ENCODE data around the gene SLC37A4.
"Not testable (repeated sequence)": the region's sequence is repeated elsewhere in the genome, so short reads cannot be mapped to it uniquely, and the experiment has no call there.

Gene SLC37A4

DNA sequence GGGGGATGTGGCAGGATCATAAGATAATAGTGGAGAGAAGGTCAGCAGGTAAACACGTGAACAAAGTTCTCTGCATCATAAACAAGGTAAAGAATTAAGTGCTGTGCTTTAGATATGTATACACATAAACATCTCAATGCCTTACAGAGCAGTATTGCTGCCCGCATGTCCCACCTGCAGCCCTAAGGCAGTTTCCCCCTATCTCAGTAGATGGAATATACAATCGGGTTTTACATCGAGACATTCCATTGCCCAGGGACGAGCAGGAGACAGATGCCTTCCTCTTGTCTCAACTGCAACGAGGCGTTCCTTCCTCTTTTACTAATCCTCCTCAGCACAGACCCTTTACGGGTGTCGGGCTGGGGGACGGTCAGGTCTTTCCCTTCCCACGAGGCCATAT is 8.8 kb upstream of the SLC37A4 start:
- H3K36me3 ChIP-seq (ENCODE audit: control insufficient read depth, low read depth, low read length); H3K9me3 ChIP-seq (ENCODE audit: control insufficient read depth, low read depth, low read length); H3K27me3 ChIP-seq (ENCODE audit: control insufficient read depth, insufficient read depth, low read length); H3K27ac ChIP-seq (ENCODE audit: low read length); H3K4me1 ChIP-seq (ENCODE audit: control insufficient read depth, low read depth, low read length); H3K4me3 ChIP-seq (ENCODE audit: low read length); H3K9ac ChIP-seq (ENCODE audit: low read length): not testable (repeated sequence)

DNA sequence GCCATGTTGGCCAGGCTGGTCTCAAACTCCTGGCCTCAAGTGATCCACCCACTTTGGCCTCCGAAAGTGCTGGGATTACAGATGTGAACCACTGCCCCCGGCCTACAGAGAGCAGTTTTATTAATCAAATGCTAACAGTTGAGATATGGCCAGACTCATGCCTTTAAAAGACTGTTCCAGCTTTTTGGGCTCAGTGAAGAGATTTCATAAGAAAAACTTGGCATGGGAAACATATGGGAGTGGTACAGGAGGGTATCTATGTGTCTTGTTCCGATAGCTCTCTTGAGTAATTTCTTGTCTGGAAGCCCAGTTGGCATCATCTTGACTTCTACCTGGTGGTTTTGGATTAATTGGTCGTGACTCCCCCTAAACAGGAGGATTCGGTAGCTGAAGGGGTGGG is 8.2 kb upstream of the SLC37A4 start:
- no peaks in the 10 kb centered on the region for H3K9me3 ChIP-seq (ENCODE audit: control insufficient read depth, low read depth, low read length)
- H3K9ac ChIP-seq (ENCODE audit: low read length) = no peak overlapping the region
- H3K36me3 ChIP-seq (ENCODE audit: control insufficient read depth, low read depth, low read length) = no peaks in the 10 kb centered on the region
- H3K4me1 ChIP-seq (ENCODE audit: control insufficient read depth, low read depth, low read length) = no peaks in the 10 kb centered on the region
- no peaks in the 10 kb centered on the region for H3K27me3 ChIP-seq (ENCODE audit: control insufficient read depth, insufficient read depth, low read length)
- H3K4me3 ChIP-seq (ENCODE audit: low read length) = no peak overlapping the region
- no peak overlapping the region for H3K27ac ChIP-seq (ENCODE audit: low read length)

DNA sequence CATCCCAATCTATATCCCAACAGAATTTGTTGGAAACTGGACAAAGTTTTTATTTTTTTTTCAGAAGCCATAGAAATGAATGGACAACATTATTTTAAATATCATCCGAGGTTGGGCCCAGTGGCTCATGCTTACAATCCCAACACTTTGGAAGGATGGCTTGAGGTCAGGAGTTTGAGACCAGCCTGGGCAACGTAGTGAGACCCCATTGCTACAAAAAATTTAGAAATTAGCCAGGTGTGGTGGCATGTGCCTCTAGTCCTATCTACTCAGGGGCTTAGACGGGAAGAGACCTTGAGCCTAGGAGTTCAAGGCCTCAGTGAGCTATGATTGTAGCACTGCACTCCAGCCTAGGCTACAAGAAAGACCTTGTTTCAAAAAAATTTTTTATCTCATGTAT is 4.1 kb upstream of the SLC37A4 start:
- Histone ChIP-seq H3K9me3 (ENCODE audit: control insufficient read depth, low read depth, low read length) (no peaks in the 10 kb centered on the region), H3K27ac (ENCODE audit: low read length) (no peak overlapping the region), H3K4me3 (ENCODE audit: low read length) (no peak overlapping the region), H3K36me3 (ENCODE audit: control insufficient read depth, low read depth, low read length) (no peaks in the 10 kb centered on the region), H3K4me1 (ENCODE audit: control insufficient read depth, low read depth, low read length) (no peaks in the 10 kb centered on the region), H3K27me3 (ENCODE audit: control insufficient read depth, insufficient read depth, low read length) (no peaks in the 10 kb centered on the region), H3K9ac (ENCODE audit: low read length) (no peak overlapping the region)

DNA sequence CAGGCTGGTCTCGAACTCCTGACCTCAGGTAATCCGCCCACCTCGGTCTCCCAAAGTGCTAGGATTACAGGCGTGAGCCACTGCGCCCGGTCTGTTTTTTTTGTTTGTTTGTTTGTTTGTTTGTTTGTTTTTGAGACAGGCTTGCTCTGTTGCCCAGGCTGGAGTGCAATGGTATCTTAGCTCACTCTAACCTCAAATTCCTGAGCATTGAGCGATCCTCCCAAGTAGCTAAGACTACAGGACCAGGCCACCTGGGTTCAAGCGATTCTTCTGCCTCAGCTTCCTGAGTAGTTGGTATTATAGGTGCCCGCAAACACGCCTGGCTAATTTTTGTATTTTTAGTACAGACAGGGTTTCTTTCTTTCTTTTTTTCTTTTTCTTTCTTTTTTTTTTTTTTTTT is 2.7 kb upstream of the SLC37A4 start:
- H3K9ac ChIP-seq (ENCODE audit: low read length); H3K4me3 ChIP-seq (ENCODE audit: low read length); H3K27me3 ChIP-seq (ENCODE audit: control insufficient read depth, insufficient read depth, low read length); H3K36me3 ChIP-seq (ENCODE audit: control insufficient read depth, low read depth, low read length); H3K4me1 ChIP-seq (ENCODE audit: control insufficient read depth, low read depth, low read length); H3K9me3 ChIP-seq (ENCODE audit: control insufficient read depth, low read depth, low read length); H3K27ac ChIP-seq (ENCODE audit: low read length): not testable (repeated sequence)

DNA sequence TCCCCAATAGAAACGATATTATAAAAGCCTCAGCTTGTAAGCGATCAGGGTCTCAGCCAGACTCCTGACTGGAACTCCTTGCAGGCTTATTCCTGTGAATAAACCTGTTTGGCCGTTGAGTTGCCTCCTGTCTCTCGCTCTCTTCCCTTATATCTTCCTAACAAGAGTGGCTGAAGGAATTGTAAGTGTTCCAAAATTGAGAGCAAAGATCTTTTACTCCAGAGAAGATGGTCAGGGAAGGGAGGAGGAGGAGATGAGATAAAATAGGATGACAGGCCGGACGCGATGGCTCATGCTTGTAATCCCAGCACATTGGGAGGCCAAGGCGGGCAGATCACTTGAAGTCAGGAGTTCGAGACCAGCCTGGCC is 1.2 kb upstream of the SLC37A4 start:
- no peak overlapping the region for H3K4me3 ChIP-seq (ENCODE audit: low read length)
- no peaks in the 10 kb centered on the region for H3K9me3 ChIP-seq (ENCODE audit: control insufficient read depth, low read depth, low read length)
- H3K27me3 ChIP-seq (ENCODE audit: control insufficient read depth, insufficient read depth, low read length) = no peaks in the 10 kb centered on the region
- no peak overlapping the region for H3K9ac ChIP-seq (ENCODE audit: low read length)
- peaks cover 13% of the 10 kb centered on the region for H3K36me3 ChIP-seq (ENCODE audit: control insufficient read depth, low read depth, low read length)
- H3K27ac ChIP-seq (ENCODE audit: low read length) = no peak overlapping the region
- H3K4me1 ChIP-seq (ENCODE audit: control insufficient read depth, low read depth, low read length) = no peaks in the 10 kb centered on the region

DNA sequence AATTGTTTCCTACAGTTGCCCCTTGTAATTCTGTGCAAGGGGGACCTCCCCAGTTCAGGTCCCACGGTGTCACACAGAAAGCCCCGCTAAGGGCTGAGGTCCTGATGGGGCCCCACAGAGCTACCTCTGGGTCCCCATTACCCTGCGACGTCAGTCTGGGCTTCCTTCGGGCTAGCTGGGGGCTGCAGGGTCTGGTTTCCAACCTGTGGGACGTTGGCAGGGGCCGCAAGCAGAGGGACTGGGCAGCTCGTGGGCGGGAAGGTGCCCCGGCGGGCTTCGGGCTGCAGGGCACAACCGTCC is 698 bp downstream of the SLC37A4 start:
- H3K27ac ChIP-seq (ENCODE audit: low read length) = no peak overlapping the region
- H3K36me3 ChIP-seq (ENCODE audit: control insufficient read depth, low read depth, low read length) = peaks cover 17% of the 10 kb centered on the region
- peak overlapping the region; percentile 88 for H3K9ac ChIP-seq (ENCODE audit: low read length)
- no peaks in the 10 kb centered on the region for H3K4me1 ChIP-seq (ENCODE audit: control insufficient read depth, low read depth, low read length)
- H3K4me3 ChIP-seq (ENCODE audit: low read length) = peak overlapping the region; percentile 86
- no peaks in the 10 kb centered on the region for H3K9me3 ChIP-seq (ENCODE audit: control insufficient read depth, low read depth, low read length)
- H3K27me3 ChIP-seq (ENCODE audit: control insufficient read depth, insufficient read depth, low read length) = no peaks in the 10 kb centered on the region

DNA sequence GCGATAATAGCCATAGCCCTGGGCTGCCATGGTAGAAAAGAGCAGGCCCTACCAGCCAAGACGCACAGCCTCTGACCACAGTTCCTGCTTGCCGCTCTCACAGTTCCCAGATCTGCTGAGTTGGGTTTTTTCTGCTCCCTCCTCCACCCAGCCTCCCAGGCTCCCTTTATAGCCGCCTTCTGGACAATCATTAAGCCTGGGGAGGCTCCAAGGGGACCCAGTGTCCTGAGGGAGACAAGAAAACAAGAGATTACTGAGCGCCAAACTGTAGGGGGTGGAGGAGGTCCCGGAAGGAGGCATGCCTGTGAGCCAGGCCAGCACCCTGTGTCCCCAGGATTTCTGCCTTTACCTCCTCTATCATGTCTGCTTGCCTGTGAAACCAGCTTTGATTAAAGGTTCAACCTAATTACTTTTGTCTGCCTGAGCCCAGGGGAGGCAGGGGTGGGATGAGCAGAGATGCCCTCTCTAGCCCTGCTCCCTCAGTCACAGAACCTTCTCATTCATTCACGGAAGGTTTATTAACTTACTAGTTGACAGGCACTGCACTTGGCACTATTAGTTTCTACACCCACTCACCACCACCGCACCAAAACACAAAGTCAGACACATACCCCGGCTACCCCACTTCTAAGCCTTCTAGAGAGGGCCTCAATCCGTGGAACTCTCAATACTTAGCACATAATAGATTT is 1.2 kb downstream of the SLC37A4 start:
- Histone ChIP-seq H3K4me1 (ENCODE audit: control insufficient read depth, low read depth, low read length) (no peaks in the 10 kb centered on the region), H3K27me3 (ENCODE audit: control insufficient read depth, insufficient read depth, low read length) (no peaks in the 10 kb centered on the region), H3K27ac (ENCODE audit: low read length) (no peak overlapping the region), H3K9ac (ENCODE audit: low read length) (peak overlapping the region; percentile 88), H3K4me3 (ENCODE audit: low read length) (peak overlapping the region; percentile 86), H3K36me3 (ENCODE audit: control insufficient read depth, low read depth, low read length) (peaks cover 22% of the 10 kb centered on the region), H3K9me3 (ENCODE audit: control insufficient read depth, low read depth, low read length) (no peaks in the 10 kb centered on the region)

DNA sequence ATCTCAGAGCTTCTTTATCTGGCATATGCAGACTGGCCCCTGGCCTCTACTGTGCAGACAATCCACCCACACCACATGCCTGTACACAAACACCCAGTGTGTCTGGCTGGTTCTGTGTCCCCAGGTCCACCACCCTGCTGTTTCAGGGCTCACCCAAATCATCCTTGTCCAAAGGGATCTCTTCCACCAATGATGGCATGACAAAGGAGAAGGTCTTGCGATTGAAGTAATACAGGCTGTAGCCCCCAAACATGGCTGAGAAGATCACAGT is 1.7 kb downstream of the SLC37A4 start:
- Histone ChIP-seq H3K9ac (ENCODE audit: low read length) (no peak overlapping the region), H3K9me3 (ENCODE audit: control insufficient read depth, low read depth, low read length) (no peaks in the 10 kb centered on the region), H3K4me1 (ENCODE audit: control insufficient read depth, low read depth, low read length) (no peaks in the 10 kb centered on the region), H3K4me3 (ENCODE audit: low read length) (no peak overlapping the region), H3K27me3 (ENCODE audit: control insufficient read depth, insufficient read depth, low read length) (no peaks in the 10 kb centered on the region), H3K36me3 (ENCODE audit: control insufficient read depth, low read depth, low read length) (peaks cover 27% of the 10 kb centered on the region), H3K27ac (ENCODE audit: low read length) (no peak overlapping the region)

DNA sequence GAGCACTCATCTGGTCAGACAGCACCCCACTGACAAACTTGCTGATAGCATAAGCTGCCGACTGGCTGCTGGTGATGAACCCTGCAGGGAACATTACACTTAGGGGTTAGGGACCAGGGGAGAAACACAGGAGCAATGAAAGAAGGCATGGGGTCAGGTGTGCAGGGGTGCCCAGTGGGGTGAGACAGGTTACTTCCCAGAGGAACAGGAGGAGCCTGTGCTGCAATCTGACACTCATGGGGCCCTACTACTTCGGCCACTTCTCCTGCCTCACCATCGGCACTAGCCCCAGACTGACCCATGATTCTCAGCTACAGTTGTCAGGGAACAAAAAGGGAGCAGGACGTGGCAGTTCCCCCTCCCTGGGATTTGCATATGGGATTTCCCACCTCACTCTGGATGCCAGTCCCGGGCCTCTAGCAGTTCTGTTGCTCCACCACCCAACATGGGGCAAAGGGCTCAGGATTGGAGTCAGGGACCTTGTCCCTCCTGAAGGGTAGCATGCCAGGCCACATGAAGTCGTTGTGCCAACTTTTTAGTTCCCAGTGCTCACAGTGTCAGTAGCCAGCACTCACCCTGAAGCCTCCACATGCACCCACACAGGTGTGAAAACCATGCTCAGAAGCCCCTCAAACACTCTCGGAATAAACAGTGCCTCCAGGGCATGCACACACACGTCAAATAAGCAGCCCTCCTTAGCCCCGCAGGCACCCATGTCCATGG is 2.2 kb downstream of the SLC37A4 start:
- H3K27ac ChIP-seq (ENCODE audit: low read length) = no peak overlapping the region
- H3K9ac ChIP-seq (ENCODE audit: low read length) = no peak overlapping the region
- H3K4me3 ChIP-seq (ENCODE audit: low read length) = no peak overlapping the region
- no peaks in the 10 kb centered on the region for H3K27me3 ChIP-seq (ENCODE audit: control insufficient read depth, insufficient read depth, low read length)
- no peaks in the 10 kb centered on the region for H3K9me3 ChIP-seq (ENCODE audit: control insufficient read depth, low read depth, low read length)
- no peaks in the 10 kb centered on the region for H3K4me1 ChIP-seq (ENCODE audit: control insufficient read depth, low read depth, low read length)
- H3K36me3 ChIP-seq (ENCODE audit: control insufficient read depth, low read depth, low read length) = peaks cover 32% of the 10 kb centered on the region

DNA sequence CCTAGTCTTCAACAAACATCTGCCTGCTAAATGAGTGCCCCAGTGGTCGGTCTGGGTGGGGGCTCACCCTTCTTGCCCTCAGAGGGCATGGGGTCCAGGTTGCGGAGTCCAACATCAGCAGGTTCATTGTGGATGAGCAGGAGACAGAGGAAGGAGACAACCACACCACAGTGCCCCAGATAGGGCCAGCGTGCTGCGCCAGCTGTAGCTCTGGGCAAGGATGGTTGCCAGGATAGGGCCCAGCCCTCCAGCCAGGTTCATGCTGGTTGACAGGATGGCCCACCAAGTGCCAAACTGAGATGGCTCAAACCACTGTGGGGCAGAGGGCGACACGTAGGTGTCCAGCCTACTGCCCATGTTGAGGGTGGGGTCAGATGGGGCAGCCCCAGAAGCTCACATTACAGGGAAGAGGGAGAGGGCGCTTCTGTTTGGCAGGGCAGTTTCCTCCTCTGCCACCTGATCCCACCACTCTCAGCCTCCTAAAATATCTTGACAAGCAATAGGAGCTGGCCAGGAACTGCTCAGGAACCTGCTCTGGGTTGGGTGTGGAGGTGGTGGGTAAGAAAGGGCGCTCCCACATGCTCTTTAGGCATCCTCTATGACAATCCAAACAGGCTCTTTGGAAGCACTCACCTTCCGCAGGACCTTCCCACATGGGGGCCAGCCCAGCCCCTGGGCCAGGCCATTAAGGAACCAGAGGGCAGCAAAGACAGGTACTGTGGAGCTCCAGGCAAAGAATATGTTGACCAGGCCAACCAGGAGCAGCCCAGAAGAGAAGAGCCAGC is 2.9 kb downstream of the SLC37A4 start:
- Histone ChIP-seq H3K36me3 (ENCODE audit: control insufficient read depth, low read depth, low read length) (peaks cover 38% of the 10 kb centered on the region), H3K9ac (ENCODE audit: low read length) (no peak overlapping the region), H3K4me1 (ENCODE audit: control insufficient read depth, low read depth, low read length) (no peaks in the 10 kb centered on the region), H3K9me3 (ENCODE audit: control insufficient read depth, low read depth, low read length) (no peaks in the 10 kb centered on the region), H3K27ac (ENCODE audit: low read length) (no peak overlapping the region), H3K27me3 (ENCODE audit: control insufficient read depth, insufficient read depth, low read length) (no peaks in the 10 kb centered on the region), H3K4me3 (ENCODE audit: low read length) (no peak overlapping the region)

DNA sequence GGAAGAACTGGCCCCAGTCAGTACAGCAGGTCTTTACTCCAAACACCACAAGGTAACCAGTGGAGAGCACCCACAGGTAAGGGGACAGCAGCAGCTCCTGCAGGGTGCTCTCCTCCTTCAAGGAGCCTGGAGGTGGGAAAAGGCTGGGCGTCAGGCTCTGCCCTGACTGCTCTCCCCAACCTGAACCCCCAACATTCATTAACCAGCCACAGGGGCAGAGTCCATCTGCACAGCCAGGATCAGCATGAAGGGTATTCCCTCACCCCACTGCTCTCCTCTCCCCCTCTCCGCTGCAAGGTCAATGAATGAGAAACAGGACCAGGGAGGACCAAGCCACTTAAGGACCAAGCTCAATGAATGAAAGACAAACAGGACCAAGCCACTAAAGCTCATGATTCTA is 3.7 kb downstream of the SLC37A4 start:
- Histone ChIP-seq H3K36me3 (ENCODE audit: control insufficient read depth, low read depth, low read length) (peaks cover 38% of the 10 kb centered on the region), H3K27me3 (ENCODE audit: control insufficient read depth, insufficient read depth, low read length) (no peaks in the 10 kb centered on the region), H3K4me1 (ENCODE audit: control insufficient read depth, low read depth, low read length) (no peaks in the 10 kb centered on the region), H3K9me3 (ENCODE audit: control insufficient read depth, low read depth, low read length) (no peaks in the 10 kb centered on the region), H3K9ac (ENCODE audit: low read length) (no peak overlapping the region), H3K4me3 (ENCODE audit: low read length) (no peak overlapping the region), H3K27ac (ENCODE audit: low read length) (no peak overlapping the region)
